Measurements from ENCODE around the gene TDP1.

TDP1 gene

DNA sequence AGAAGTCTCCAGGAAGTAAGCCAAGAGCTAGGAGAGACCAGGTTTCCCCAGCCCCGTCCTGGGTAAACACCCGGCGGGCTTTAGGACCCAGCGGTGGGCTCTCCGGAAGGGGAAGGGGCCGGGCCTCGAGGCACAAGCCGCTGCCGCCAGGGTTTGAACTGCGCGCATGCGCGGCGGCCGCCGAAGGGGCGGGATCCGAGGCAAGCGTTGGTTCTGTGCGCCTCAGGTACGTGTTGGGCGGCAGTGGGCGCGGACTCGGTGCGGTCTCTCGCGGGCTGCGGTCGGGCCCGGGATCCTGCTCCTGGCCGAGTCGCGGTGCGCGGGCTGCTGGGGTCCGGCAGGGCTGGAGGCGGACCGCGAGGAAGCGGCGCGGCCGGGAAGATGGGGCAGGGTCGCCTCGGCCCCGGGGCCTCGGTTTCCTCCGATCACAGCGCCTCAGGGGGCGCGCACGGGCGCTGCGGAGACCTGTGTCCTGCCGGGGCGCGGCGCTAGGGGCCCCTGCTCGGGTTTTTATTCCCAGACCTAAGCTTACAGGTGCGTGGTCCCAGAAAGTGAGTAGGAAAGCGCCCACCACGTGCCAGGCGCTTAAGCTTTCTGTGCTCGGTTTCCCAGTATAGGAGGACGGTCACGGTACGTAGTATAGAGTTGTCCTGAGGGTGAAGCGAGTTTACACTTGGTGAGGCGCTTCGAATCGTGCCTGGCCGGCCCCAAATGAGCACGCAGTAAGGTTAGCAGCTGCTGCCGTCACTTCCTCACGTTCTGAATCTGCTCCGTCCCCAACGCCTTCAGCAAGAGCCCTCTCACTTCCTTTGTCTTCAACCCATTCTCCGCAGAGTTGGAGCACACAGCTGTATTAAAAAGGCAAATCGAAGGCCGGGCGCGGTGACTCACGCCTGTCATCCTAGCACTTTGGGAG is at the start of gene TDP1:
TSS of gene TDP1 (plus strand) at position 183 of the 916 bp plus-strand sequence. CDS start 7,188 bp downstream, outside the sequence.
- DNase-seq: peak; percentile 97

DNA sequence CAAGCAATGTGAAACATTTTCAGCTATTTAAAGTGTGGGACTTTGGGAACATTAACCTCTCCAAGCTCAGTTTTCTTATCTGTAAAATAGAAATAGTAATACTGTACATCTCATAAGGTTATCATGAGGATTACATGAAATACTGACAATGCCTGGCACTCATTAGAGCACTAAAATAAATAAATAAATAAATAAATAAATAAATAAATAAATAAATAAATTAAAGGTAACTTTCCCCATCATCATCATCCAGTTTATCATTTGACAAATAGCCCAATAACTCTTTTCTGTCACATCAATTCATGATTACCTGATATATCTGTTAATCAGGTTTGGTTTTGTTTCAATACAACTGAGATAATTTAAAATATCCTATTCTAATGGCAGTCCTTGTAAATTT is 49.7 kb upstream of the TDP1 start:
- DNase-seq: no peak

DNA sequence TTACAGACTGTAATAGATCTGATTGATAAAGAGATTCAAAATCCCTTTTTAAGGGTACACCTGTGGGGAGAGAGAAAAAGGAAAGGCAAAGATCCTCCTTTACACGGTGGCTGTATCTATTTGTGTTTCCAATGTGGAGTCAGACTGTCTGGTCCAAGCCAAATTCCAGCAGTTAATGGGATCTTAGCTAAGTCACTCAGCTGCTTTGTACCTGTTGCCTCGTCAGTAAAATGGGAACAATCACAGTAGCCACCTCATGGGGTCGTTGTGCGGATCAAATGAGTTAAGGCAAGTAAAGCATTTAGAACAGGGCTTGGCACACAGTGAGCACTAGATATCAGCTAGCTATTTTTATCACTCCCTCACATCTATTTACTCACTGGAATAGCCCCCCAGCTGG is 48.1 kb upstream of the TDP1 start:
- DNase-seq: no peak

DNA sequence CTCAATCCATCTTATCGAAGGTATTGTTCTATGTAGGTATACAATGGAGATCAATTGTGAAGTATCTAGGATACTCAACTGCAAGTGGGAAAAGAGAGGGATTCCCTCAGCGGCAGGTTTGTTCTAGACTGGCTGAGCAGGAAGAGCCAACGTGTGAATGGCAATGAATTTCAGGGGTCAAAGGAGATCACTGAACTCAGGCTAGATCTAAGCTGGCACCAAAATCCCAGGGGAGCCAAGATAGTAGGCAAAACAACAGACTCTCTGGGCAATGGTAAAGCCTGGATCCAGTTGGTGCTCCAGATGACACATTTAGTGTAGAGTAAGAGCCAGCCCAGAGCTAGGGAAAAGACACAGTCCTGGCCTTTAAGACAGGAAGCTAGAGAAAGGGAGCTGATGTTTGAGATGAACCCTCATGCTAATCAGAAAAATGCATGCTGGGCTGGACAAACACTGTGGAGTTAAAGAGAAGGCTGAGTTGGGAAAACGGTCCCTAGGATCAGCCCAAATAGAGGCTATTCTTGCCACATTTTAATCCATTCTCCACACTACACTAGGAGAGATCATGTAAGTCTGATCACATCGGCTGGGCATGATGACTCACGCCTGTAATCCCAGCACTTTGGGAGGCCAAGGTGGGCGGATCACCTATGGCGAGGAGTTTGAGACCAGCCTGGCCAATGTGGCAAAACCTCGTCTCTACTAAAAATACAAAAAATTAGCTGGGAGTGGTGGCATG is 46.8 kb upstream of the TDP1 start:
- DNase-seq: no peak

DNA sequence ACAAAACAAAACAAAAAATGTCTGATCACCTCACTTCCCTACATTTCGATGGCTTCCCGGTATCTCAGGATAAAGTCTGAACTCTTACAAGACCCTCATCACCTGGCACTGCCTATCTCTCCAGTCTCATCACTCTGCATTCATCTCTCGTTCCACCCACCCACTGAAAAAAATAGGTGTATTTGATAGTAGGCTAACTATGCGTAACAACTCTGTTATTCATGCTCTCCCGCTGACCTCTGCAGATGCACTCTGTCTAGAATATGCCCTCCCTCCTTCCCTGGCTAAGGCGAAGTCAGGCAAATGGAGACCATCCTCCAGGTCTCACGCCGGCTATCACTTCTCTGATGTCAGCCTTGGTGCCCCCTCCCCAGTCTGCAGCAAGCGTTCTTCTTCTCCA is 46.1 kb upstream of the TDP1 start:
- no peak for DNase-seq

DNA sequence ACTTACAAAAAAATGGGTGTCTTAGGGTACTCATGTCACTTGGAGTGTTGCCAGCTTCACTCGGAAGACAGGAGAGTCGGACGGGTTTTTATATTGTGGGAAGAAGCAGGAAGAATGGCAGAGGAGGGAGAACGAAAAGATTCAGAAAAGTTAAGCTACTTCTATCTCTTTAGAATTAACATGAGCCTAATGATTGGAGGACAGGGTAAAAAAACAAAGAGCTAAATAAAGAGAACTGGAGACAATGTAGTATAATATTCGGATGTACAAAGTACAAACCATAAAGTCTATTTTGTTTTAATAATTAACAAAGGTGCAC is 45.1 kb upstream of the TDP1 start:
- no peak for DNase-seq

DNA sequence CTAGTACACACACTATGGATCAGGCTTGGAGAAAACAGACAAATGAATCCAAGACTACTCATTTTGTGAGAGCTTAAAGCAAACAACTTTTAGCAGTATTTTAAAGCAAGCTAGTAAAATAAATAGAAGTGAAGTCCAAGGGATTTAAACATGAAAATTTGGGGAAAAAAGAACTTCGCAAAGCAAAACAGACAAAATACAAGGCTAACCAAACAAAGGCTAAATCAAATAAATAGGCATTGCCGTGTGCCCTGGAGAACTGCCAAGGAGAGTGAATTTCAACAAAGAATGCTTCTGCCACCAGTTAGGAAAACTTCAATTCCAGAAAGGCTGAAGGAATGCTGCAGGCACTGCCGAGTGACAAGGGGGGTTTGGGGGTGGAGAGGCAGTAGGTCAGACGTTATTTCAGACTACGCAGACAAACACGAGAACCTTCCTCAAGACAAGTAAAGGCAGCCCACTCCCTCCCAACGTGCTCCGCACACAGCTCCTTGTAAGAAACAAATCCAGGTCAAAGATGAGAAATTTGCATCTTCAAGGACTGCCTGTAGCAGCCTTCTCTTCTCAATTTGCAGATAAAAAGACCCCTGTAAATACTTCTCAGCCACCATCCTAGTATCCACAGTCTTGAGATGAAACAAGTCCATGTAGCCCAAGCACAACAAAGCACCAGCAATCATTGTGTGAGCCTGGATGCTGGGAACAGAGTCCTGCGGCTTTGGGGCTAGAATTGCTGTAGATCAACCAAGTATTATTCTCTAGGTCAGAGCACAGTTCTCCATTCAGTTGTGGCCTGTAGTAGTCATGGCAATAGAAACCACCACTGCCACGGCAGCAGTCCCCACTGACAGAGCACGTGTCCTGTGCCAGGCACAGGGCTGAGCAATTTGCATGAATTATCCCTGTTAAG is 44.5 kb upstream of the TDP1 start:
- peak; percentile 12 for DNase-seq

DNA sequence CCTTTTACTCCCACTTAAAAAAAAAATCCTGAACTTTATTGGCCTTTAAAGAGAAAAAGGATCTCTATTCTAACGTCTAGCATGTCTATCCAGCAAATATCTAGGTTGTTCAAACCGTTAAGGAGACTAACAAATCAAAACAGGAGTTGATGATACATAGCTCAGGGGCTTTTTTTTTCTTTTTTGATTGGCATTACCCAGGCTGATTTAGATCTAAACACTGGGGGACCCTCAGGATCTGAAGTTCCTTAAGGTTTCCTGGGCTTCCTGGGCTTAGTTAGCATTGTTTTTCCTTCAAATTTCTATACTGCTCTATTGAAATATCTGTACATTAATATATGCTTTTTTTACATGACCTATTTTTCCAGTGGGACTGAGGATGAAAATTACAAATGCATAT is 43.5 kb upstream of the TDP1 start:
- DNase-seq: no peak

DNA sequence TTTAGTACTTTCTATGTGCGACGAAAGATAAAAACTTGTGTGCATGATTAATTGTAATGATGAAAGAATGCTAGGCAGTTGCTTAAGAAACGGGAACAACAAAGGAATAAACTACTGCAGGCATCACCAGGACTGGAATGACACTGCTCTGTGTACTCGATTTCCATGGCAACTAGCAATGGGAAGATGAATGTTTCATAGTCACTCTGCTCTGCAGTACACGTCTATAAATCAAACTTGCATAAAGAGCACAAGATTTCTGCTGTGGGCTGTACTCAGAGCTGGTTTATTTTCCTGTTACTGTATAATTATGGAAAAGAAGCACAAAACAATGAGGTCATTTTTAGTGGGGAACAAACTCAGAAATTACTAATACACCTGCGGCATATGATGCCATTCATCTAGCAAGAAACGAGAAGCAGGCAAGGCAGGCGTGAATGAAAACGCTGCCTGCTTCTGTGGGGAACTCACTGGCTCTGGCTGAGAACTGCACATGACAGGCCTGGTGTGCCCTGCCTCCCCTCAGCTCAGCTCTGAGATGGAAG is 43.0 kb upstream of the TDP1 start:
- DNase-seq: peak; percentile 13

DNA sequence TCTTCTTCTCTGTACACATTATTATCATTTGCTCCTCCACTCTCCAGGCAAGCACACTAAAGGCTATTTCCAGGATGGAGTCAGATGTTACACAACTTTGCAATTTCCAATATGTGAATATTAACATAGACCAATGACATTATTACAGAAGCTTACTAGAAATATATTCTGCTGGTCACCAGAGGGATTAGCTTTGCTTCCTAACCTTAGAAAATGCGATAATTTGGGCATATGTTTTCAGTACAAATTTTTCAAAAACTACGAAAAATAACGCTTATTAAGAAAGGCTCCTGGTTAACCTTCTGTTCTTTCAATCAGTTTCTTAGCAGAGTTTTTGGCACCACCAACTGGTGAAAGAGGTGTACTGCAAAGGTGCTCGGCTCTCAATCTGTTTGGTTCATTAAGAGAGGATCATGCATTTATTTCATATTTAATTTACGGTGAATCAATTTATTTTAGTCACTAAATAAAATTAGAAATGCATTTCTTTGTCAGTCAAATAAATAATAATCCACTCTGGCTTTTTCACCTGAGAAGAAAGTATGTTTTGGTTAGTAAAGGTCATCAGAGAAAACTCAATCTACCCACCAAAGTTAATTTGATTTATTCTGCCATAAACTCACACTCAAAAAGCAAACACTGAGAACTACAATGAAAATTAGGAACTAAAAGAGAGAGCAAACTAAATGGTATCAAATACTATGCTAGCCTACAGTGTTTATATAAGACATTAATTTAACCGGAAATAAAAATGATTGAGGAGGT is 40.4 kb upstream of the TDP1 start:
- peak; percentile 81 for DNase-seq

DNA sequence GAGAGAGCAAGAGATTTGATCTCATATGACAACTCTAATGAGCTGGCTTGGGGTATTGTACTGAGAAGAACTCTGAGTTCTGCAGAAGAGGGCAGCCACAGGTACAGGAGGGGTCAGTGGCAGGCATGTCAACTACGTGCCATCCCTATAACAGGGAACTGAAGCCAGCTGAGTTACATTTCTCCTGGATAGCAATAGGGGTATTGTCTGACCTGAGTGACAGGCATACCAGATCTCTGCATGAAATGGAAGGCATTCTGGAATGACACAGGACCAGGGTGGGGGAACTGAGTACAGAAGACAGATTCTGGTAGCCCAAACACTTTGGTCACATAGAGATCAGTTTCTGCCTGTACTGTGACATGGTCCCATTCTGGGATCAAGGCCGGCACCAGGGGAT is 37.0 kb upstream of the TDP1 start:
- no peak for DNase-seq

DNA sequence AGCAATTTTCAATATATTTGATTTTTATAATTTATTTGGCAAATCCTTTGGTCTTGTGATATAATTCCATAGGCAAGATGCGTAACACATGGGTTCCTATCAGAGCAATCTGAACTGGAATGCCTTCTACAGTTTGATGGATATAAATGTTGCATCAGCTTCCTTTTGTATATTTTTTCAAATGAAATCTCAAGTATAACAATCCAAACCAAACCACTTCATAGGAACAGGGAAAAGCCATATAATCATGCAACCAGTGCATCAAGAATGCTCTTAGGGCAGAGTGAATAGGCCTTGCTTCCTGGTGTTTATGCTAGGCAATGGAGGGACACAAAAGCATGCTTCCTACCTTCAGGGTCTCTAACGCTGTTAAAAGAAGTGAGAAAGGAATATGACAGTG is 35.7 kb upstream of the TDP1 start:
- no peak for DNase-seq

DNA sequence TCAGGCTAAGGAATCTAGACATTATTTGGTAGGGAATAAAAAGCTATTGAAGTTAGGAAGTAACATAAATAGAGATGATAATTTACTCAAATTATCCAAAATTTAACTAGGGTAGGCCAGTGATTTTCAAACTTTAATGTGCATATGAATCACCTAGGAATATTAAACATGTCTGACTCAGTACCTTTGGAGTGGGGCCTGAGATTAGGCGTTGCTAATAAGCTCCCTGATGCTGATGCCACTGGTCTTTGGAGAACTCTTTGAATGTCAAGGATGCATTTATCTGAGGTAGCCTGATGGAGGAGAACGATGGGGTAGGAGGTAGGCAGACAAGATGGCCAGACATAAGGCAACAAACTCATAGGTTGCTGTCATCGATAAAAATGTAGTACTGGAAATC is 34.4 kb upstream of the TDP1 start:
- DNase-seq: no peak

DNA sequence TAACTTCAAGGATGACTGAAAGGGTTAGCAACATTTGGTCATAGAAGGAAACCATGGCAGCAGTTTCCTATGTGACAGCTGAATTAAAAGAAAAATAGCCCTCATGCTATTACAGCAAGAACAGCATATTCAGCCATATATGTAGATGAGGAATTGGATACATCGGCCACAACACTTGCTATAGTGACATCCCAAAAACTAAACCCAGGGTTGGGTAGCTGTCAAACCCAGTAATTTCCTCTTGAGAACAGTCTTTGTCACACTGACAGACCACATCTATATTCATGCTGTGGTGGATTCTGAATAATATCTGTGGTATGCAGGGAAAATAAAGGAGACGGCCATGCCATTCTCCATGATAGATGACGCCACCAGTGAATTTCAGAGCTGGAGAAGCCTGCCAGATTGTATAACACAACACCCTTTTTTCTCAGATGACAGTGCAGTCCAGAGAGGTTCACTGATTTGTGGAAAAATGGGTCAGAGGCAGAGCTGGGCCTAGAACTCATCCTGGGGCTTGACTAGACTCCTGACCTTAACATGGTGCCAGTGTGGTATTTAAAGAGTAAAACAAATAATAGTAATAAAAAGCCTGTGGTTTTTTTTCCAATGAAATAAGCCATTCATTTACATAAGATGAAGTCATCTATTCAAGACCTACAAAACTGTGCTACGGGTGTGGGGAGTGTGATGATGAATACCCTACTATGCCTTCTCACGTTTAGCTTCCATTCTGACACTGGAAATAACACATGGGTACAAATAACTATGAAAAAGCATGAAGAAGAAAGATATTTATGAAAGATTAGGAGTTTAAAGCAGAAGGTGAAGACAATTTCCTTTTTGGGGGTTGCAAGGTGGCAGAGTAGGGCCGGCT is 33.5 kb upstream of the TDP1 start:
- DNase-seq: no peak

DNA sequence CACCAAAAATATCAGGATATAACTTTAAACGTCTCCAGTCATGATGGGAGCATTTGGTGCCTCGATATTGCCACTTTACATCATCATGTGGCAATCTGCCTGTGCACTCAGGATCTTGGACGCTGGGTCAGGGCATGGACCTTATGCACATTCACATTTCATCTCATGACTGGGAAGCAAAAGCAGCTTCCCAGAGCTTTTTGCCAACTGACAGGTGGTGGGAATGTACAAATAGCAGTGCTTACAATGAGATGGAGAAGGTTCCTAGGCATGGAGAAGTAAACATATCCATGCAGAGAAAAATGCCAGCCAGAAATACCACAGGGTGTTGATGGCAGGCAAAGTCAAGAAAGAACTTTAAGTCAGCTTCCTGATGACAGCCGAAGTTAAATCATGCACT is 31.5 kb upstream of the TDP1 start:
- no peak for DNase-seq

DNA sequence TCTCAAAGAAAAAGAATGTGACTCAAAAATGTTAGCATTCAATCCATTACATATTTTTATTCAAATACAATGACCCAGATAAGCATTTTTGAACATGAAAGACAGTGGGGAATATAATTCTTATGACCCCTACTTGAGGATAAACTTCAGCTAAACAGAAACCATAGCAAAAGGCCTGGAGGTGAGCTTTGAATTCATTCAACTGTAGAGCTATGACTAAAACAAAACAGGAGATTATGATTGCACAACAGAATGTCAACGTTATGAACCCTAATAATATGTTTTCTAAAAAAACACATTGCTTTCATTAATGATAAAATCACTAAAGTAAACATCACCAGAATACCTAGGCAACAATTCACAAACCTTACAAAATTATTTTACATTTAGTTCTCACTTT is 29.0 kb upstream of the TDP1 start:
- no peak for DNase-seq

DNA sequence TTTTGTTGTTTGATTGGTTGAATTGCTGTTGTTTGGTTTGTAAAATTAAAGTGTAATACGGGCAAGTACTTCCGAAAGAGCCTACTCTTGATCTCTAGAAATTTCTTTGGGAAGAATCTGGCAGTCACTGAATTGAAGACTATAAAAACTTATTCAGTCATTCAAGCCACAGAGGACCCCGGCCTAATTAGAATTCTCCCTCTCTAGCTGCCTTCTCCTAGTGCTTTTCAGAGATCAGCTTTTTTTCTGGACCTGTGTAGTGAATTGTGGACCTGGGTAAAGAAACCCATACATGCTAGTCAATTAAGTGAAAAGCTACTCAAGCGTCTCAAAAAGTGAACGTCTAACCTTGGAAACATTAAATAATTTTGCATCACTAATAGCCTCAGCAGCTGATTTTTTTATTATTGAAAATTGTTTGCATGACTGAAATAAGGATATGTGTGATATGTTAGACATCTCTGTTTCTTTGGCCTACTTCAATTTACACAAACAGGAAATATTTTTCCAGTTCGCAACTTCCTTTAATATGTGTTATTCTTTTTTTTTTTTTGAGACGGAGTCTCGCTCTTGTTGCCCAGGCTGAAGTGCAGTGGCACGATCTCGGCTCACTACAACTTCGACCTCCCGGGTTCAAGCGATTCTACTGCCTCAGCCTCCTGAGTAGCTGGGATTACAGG is 28.4 kb upstream of the TDP1 start:
- no peak for DNase-seq

DNA sequence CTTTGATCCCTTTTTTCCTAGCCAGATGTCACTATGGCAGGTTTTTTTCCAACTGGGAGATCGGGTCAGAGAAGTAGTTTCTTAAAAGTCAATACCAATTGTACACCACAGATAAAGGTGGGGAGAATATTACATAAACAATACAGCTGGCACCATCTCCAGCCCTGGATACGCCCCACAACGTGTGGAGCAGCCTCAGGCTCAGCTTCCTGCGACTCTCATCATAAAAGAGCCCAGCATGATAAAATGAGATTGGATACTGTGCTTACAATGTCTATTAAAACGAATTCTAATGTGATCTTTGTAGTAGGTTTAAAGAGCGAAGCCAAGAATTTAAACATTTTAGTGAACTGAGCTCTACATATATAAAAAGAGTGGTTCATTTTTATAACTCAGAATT is 22.7 kb upstream of the TDP1 start:
- no peak for DNase-seq

DNA sequence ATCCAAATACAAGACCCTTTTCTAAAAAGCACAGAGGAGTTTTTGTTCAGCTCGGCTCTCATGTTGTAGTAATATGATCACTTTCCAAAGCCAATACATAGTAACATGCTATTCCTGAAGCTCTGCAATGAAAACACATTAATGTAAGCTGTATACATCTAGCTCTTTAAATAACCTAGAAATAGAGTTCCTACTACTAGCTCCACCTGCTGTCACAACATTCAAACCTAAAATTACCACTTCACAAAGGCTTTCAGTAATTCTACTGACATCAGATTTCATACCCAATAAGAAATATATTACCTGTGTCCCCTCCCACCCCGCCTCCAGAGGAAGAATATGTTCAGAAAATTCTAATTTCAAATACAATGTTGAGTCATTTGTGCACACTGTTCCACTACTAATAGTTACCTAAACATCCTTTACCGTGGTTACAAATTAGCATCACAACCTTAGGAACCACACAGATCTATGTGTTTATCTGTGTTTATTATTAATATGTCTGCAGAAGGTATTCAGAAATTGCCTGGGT is 19.0 kb upstream of the TDP1 start:
- no peak for DNase-seq

DNA sequence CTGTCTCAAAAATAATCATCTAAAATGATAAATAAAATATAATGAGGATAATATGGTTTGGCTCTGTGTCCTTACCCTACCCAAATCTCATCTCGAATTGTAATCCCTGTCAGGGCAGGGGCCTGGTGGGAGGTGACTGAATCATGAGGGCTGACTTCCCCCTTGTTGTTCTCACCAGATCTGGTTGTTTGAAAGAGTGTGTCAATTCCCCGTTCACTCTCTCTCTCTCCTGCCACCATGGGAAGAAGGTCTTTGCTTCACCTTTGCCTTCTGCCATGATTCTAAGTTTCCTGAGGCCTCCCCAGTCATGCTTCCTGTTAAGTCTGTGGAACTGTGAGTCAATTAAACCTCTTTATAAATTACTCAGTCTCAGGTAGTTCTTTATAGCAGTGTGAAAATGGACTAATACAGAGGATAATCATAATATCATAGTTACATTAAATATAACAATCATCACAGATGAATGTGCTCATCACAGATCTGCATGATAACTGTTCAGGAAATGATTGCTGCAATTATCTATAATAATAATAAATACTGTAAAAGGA is 13.8 kb upstream of the TDP1 start:
- DNase-seq: no peak
